WERI-Rb-1 (cell line): ENCODE results near the gene CD47.

Experiments used
- DNase-seq: peaks from one replicate; pipeline ENCODE4 v3.0.0-alpha.2; 2020
- H3K27ac ChIP-seq: fragments of 250-450 bp; sonication (Bioruptor Pico); 2 replicates; pipeline ENCODE4 v1.5.1; 2020; ENCODE audit warnings: mild to moderate bottlenecking, moderate library complexity
- H3K27me3 ChIP-seq: fragments of 250-450 bp; sonication (Bioruptor Pico); 2 replicates; pipeline ENCODE4 v1.5.1; 2021; ENCODE audit warnings: mild to moderate bottlenecking, low read depth, moderate library complexity; ENCODE audit not compliant: insufficient read depth, severe bottlenecking
- H3K36me3 ChIP-seq: fragments of 250-450 bp; sonication (Bioruptor Pico); 2 replicates; pipeline ENCODE4 v1.5.1; 2020; ENCODE audit warnings: mild to moderate bottlenecking, moderate library complexity
- H3K4me3 ChIP-seq: 2 replicates; pipeline ENCODE4 v1.5.1; 2011; ENCODE audit warnings: low read depth, mild to moderate bottlenecking, control low read depth, low read length
- H3K9me3 ChIP-seq: fragments of 250-450 bp; sonication (Bioruptor Pico); 2 replicates; pipeline ENCODE4 v1.5.1; 2021; ENCODE audit warnings: mild to moderate bottlenecking, moderate library complexity; ENCODE audit not compliant: severe bottlenecking
- TF ChIP-seq, protein P1 (sequence below): IDR thresholded peaks from 2 replicates; pipeline ENCODE4 v1.5.1; 2011; ENCODE audit warnings: low read depth, mild to moderate bottlenecking, control low read depth, inconsistent platforms, low read length

CD47 gene

DNA sequence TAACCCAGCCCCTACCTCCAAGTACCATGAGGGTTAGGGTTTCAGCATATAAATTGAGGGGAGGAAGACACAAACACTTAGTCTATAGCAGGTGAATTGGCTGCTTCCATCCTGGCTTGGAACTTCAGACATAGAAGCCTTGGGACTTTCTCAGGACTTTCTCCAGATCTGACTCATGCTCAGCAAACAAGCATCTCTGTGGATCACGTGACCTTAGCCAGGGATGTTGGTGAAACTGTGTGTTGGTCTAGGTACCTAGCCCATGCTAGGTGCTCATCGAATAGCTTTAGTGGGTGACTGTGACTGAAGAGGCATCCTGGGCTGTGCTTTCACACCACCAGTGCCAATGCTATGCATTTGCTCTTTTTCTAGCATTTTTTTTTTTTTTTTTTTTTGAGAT, 58.9 kb downstream of the CD47 start:
- Histone ChIP-seq H3K27ac (no peak overlapping the region), H3K36me3 (no peaks in the 10 kb centered on the region), H3K9me3 (peaks cover under 1% of the 10 kb centered on the region), H3K4me3 (no peak overlapping the region), H3K27me3 (no peaks in the 10 kb centered on the region)
- TF ChIP-seq, protein P1, sequence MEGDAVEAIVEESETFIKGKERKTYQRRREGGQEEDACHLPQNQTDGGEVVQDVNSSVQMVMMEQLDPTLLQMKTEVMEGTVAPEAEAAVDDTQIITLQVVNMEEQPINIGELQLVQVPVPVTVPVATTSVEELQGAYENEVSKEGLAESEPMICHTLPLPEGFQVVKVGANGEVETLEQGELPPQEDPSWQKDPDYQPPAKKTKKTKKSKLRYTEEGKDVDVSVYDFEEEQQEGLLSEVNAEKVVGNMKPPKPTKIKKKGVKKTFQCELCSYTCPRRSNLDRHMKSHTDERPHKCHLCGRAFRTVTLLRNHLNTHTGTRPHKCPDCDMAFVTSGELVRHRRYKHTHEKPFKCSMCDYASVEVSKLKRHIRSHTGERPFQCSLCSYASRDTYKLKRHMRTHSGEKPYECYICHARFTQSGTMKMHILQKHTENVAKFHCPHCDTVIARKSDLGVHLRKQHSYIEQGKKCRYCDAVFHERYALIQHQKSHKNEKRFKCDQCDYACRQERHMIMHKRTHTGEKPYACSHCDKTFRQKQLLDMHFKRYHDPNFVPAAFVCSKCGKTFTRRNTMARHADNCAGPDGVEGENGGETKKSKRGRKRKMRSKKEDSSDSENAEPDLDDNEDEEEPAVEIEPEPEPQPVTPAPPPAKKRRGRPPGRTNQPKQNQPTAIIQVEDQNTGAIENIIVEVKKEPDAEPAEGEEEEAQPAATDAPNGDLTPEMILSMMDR = no peak
- DNase-seq = no peak

DNA sequence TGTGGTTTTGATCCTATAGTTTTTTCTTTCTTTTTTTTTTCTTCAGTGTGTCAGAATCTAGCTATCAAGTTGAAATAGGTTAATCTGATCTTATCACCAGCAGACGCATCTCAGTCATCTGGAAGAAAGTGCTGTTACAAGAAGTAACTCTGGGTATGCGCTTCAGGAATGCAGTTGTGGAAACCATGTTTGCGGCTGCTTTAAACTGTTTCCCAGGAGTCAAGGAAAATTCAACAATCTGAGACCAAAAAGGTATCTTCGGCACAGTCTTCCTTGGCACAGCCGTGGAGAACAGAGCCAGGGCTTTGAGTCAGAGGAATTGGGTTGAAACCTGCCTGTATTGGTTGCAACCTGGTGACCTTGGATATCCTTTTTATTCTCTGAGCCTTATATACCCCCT, 59.9 kb downstream of the CD47 start:
- H3K27ac ChIP-seq = no peak overlapping the region
- TF ChIP-seq, protein P1 = no peak
- H3K36me3 ChIP-seq = no peaks in the 10 kb centered on the region
- no peak for DNase-seq
- H3K4me3 ChIP-seq = no peak overlapping the region
- peaks cover 4% of the 10 kb centered on the region for H3K9me3 ChIP-seq
- no peaks in the 10 kb centered on the region for H3K27me3 ChIP-seq

DNA sequence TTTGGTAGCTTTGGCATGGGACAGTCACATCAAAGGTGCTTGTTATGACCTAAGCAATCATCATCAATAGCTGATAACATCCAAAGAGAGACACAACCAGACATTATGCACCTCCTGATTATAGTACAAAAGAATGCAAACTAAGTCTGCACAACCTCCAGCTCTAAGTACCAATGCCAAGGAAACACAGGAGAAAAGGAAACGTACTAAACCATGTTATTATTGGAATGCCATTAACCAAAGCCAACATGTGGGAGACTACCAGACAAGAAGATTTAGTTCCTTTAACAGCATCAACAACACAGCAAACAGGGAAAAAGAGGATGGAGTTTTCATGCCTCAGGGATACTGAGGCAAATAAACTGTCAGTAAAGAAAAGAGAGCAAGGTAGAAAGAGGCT, 61.4 kb downstream of the CD47 start:
- H3K27ac ChIP-seq = no peak overlapping the region
- no peaks in the 10 kb centered on the region for H3K27me3 ChIP-seq
- H3K4me3 ChIP-seq = no peak overlapping the region
- no peaks in the 10 kb centered on the region for H3K36me3 ChIP-seq
- H3K9me3 ChIP-seq = peaks cover 4% of the 10 kb centered on the region
- TF ChIP-seq, protein P1 = no peak
- DNase-seq = no peak

DNA sequence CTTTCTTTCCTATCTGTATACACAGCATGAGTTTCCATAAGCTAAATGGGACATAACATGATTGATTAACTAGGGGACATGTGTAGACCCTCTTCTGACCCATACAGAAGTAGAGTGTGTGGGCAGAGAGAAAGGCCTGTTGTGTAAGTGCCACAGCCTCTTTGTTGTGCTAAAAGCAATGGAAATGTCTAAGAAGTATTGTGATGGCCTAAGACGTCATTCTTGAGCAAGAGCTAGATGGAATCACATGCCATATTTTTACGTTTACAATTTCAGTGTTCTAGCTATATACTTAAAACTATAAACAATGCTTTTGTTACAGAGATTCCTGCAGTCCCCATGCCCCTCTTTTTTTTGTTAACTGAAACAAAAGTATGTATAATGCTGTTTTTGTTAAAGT, 61.9 kb downstream of the CD47 start:
- TF ChIP-seq, protein P1 = no peak
- Histone ChIP-seq H3K36me3 (no peaks in the 10 kb centered on the region), H3K27me3 (no peaks in the 10 kb centered on the region), H3K9me3 (peaks cover 4% of the 10 kb centered on the region), H3K27ac (no peak overlapping the region), H3K4me3 (no peak overlapping the region)
- DNase-seq = no peak

DNA sequence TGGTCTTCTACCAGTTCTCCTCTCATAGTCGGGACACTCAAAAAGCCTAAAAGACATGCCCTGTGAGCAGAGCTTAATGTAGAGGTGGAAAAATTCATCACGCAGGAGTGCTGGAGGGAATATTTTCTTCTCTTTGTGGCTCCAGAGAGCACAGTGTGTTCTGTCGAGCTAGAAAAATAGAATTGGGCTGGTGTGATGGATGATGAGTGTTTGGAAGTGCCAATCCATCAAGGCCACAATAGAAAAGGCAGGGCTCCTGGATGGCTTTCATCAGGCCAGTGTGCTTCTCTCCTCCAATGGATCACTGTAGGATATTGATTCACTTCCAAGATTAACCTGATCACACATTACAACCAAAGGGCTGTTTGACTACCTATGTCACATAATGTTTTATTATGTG, 65.7 kb downstream of the CD47 start:
- DNase-seq = no peak
- Histone ChIP-seq H3K36me3 (no peaks in the 10 kb centered on the region), H3K9me3 (peaks cover 4% of the 10 kb centered on the region), H3K27me3 (no peaks in the 10 kb centered on the region), H3K4me3 (no peak overlapping the region), H3K27ac (no peak overlapping the region)
- TF ChIP-seq, protein P1 = no peak

DNA sequence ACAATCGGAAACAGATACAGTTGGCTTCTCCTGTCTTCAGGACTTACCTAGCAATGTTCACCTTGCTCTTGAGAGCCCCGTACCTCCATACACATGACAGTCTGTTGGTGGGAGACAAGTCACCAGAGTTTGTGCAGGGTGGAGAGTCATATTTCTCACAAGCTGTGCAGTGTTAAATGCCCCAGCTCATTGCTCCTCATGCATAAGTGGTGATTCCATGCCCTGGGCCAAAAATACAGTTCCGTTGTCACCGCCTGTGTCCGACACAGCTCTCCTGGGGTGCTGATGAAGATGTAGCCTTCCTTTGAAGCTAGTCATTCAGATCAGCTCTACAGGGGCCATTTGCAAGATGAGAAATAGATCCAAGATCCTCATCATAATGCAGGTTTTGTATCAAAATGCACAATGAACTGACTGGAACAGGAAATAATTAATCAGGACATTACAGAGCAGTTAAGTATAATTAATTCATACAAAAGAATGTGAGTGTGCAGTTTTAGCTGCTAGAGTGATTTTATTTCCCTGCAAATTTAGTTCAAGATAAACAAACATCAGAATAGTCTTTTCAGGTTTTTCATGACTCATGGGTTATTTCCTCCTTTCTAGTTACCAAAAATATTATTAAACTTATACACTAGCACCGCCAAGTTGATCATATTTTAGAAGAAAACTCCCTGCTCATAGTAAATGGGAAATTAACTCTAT, 66.5 kb downstream of the CD47 start:
- no peak for DNase-seq
- TF ChIP-seq, protein P1 = no peak

More for the DNA sequence above, 66.5 kb downstream of the CD47 start:
- Histone ChIP-seq H3K27me3 (no peaks in the 10 kb centered on the region), H3K27ac (no peak overlapping the region), H3K9me3 (peaks cover 4% of the 10 kb centered on the region), H3K36me3 (no peaks in the 10 kb centered on the region), H3K4me3 (no peak overlapping the region)
